ENCODE data around the gene TNIP1.

Gene TNIP1

DNA sequence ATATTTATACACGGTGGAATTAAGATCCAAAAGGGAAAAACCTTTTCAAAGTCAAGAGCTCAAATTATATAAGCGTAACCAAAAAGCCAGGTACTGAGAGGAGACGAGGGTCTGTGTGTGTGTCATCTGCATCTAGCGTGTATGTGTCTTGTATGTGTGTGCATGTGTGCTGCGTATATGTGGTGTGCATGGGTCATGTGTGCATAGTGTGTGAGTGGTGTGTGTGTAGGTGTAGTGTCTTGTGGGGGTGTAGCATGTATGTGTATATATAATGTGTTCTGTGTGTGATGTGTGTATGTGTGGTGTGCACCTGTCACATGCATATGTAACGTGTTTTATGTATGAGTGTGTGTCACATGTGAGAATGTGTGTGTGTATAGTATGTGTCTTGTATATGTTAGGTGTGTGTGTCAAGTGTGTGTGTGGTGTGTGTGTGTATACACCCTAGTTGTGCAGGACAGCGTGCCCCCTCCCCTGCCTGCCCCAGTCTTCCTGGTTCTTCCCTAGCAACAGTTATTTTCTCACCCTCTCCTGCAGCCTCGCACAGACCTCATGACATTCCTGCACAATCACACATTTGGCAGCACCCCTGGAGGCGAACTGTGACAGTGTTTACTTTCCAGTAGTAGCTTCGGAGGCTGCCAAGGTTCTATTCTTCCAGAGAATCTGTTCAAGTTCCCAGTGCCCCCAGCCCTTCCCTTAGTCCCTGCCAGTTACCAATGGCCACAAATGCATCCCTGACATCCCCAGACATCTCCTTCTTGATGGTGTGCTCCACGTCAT is 27.1 kb upstream of the TNIP1 start:
- no peaks in the 10 kb centered on the region for H3K9me3 ChIP-seq (ENCODE audit: insufficient read depth, low read depth, low read length)

DNA sequence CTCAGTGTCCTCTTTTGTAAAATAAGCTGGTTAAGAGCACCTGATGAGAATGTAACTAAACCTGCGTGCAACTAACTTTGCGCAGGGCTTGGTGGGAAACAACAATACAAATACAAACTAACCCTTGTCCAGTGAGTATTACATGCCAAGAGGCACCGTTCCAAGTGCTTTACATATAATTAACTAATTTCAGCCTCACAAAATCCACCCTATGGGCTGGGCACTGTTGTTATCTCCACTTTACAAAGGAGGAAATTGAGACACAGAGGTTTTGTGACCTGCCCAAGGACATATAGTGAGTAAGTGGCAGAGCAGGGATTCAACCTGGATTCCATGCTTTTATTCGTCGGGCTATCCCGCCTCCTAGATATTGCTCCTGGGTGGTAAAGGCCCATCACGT is 26.2 kb upstream of the TNIP1 start:
- H3K4me1 ChIP-seq (ENCODE audit: control insufficient read depth in 1 of 2, insufficient read depth in 2 of 2, low read length in 2 of 2): no peaks in the 10 kb centered on the region
- no peak overlapping the region for H2BK12ac ChIP-seq (ENCODE audit: low read length)
- H2BK5ac ChIP-seq (ENCODE audit: low read depth, low read length, poor library complexity): no peak overlapping the region
- no peak overlapping the region for H3K27ac ChIP-seq (ENCODE audit: low read depth, low read length)
- H3K27me3 ChIP-seq (ENCODE audit: insufficient read depth, low read length): no peaks in the 10 kb centered on the region
- no peak overlapping the region for H4K12ac ChIP-seq (ENCODE audit: low read depth, low read length)
- no peak overlapping the region for H4K8ac ChIP-seq (ENCODE audit: low read depth, low read length)
- no peak overlapping the region for H3K4me2 ChIP-seq (ENCODE audit: low read length)
- H2AK5ac ChIP-seq (ENCODE audit: low read length): no peak overlapping the region
- no CpG with 5 or more reads among the region's 7 CpGs for WGBS (ENCODE audit: extremely low coverage, insufficient coverage, insufficient read length)
- H3K4me3 ChIP-seq (ENCODE audit: low read depth, low read length): no peak overlapping the region
- H3K79me2 ChIP-seq (ENCODE audit: control insufficient read depth, insufficient read depth, low read length, poor library complexity): no peaks in the 10 kb centered on the region
- H4K91ac ChIP-seq (ENCODE audit: low read depth, low read length): no peak overlapping the region
- H3K36me3 ChIP-seq (ENCODE audit: control insufficient read depth in 1 of 2, insufficient read depth in 2 of 2, low read length in 2 of 2): peaks cover 29 to 44% of the 10 kb centered on the region in 2 experiments
- H3K18ac ChIP-seq (ENCODE audit: low read length): no peak overlapping the region
- no peak overlapping the region for H2BK120ac ChIP-seq (ENCODE audit: insufficient read depth, low read length, poor library complexity)
- H3K79me1 ChIP-seq (ENCODE audit: low read length): no peaks in the 10 kb centered on the region
- H3K23ac ChIP-seq (ENCODE audit: low read length): no peak overlapping the region
- H2AFZ ChIP-seq (ENCODE audit: insufficient read depth, low read length, poor library complexity): no peak overlapping the region
- no peak overlapping the region for H3K4ac ChIP-seq (ENCODE audit: low read depth, low read length)
- no peaks in the 10 kb centered on the region for H3K9me3 ChIP-seq (ENCODE audit: insufficient read depth, low read depth, low read length)
- no peak for DNase-seq
- no peak overlapping the region for H3K9ac ChIP-seq (ENCODE audit: low read length)
- H3K14ac ChIP-seq (ENCODE audit: low read length): no peak overlapping the region

More for the DNA sequence above, 27.1 kb upstream of the TNIP1 start:
- no peaks in the 10 kb centered on the region for H3K27me3 ChIP-seq (ENCODE audit: insufficient read depth, low read length)
- H4K8ac ChIP-seq (ENCODE audit: low read depth, low read length): no peak overlapping the region
- H3K23ac ChIP-seq (ENCODE audit: low read length): no peak overlapping the region
- H2AK5ac ChIP-seq (ENCODE audit: low read length): no peak overlapping the region
- no peak overlapping the region for H3K14ac ChIP-seq (ENCODE audit: low read length)
- no peaks in the 10 kb centered on the region for H3K79me1 ChIP-seq (ENCODE audit: low read length)
- H3K4me1 ChIP-seq (ENCODE audit: control insufficient read depth in 1 of 2, insufficient read depth in 2 of 2, low read length in 2 of 2): no peaks in the 10 kb centered on the region
- H2BK120ac ChIP-seq (ENCODE audit: insufficient read depth, low read length, poor library complexity): no peak overlapping the region
- no peak overlapping the region for H3K4me2 ChIP-seq (ENCODE audit: low read length)
- WGBS (ENCODE audit: extremely low coverage, insufficient coverage, insufficient read length): no CpG with 5 or more reads among the region's 11 CpGs
- no peak overlapping the region for H2BK5ac ChIP-seq (ENCODE audit: low read depth, low read length, poor library complexity)
- H3K18ac ChIP-seq (ENCODE audit: low read length): no peak overlapping the region
- H3K79me2 ChIP-seq (ENCODE audit: control insufficient read depth, insufficient read depth, low read length, poor library complexity): no peaks in the 10 kb centered on the region
- no peak overlapping the region for H4K91ac ChIP-seq (ENCODE audit: low read depth, low read length)
- DNase-seq: no peak
- H4K12ac ChIP-seq (ENCODE audit: low read depth, low read length): no peak overlapping the region
- no peak overlapping the region for H3K4ac ChIP-seq (ENCODE audit: low read depth, low read length)
- no peak overlapping the region for H3K4me3 ChIP-seq (ENCODE audit: low read depth, low read length)
- H3K9ac ChIP-seq (ENCODE audit: low read length): no peak overlapping the region
- H3K36me3 ChIP-seq (ENCODE audit: control insufficient read depth in 1 of 2, insufficient read depth in 2 of 2, low read length in 2 of 2): peaks cover 31 to 47% of the 10 kb centered on the region in 2 experiments
- H3K27ac ChIP-seq (ENCODE audit: low read depth, low read length): no peak overlapping the region
- H2AFZ ChIP-seq (ENCODE audit: insufficient read depth, low read length, poor library complexity): no peak overlapping the region
- no peak overlapping the region for H2BK12ac ChIP-seq (ENCODE audit: low read length)

DNA sequence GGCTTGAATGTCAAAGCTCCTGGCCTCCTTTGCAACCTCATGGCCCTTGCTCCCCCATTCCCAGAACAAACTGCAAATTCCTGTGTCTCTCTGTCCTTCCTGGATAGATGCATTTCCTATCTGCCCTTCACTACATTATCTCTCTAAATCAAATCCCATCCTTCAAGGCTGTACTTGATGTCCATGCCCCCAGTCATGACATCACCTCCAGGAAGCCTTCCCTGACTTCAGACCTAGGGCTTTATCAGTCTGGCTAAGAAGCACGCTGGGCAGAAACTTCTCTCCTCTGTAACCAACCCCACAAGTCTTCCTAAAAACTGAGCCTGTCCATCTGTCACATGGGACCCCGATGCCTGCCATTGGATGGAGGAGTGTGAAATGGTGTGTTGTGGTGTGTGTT is 25.7 kb upstream of the TNIP1 start:
- Histone ChIP-seq H2AK5ac (ENCODE audit: low read length) (no peak overlapping the region), H3K27me3 (ENCODE audit: insufficient read depth, low read length) (no peaks in the 10 kb centered on the region), H4K12ac (ENCODE audit: low read depth, low read length) (no peak overlapping the region), H3K36me3 (ENCODE audit: control insufficient read depth in 1 of 2, insufficient read depth in 2 of 2, low read length in 2 of 2) (peaks cover 32 to 49% of the 10 kb centered on the region in 2 experiments), H3K18ac (ENCODE audit: low read length) (no peak overlapping the region), H4K8ac (ENCODE audit: low read depth, low read length) (no peak overlapping the region), H3K9ac (ENCODE audit: low read length) (no peak overlapping the region), H3K4me1 (ENCODE audit: control insufficient read depth in 1 of 2, insufficient read depth in 2 of 2, low read length in 2 of 2) (no peaks in the 10 kb centered on the region), H3K23ac (ENCODE audit: low read length) (no peak overlapping the region), H2BK12ac (ENCODE audit: low read length) (no peak overlapping the region), H3K4me2 (ENCODE audit: low read length) (no peak overlapping the region), H3K4ac (ENCODE audit: low read depth, low read length) (no peak overlapping the region), H2BK5ac (ENCODE audit: low read depth, low read length, poor library complexity) (no peak overlapping the region), H3K14ac (ENCODE audit: low read length) (no peak overlapping the region), H3K4me3 (ENCODE audit: low read depth, low read length) (no peak overlapping the region), H2AFZ (ENCODE audit: insufficient read depth, low read length, poor library complexity) (no peak overlapping the region), H3K79me1 (ENCODE audit: low read length) (no peaks in the 10 kb centered on the region), H3K79me2 (ENCODE audit: control insufficient read depth, insufficient read depth, low read length, poor library complexity) (no peaks in the 10 kb centered on the region), H4K91ac (ENCODE audit: low read depth, low read length) (no peak overlapping the region), H2BK120ac (ENCODE audit: insufficient read depth, low read length, poor library complexity) (no peak overlapping the region), H3K9me3 (ENCODE audit: insufficient read depth, low read depth, low read length) (no peaks in the 10 kb centered on the region), H3K27ac (ENCODE audit: low read depth, low read length) (no peak overlapping the region)
- WGBS (ENCODE audit: extremely low coverage, insufficient coverage, insufficient read length): no CpG with 5 or more reads among the region's 2 CpGs
- DNase-seq: no peak

DNA sequence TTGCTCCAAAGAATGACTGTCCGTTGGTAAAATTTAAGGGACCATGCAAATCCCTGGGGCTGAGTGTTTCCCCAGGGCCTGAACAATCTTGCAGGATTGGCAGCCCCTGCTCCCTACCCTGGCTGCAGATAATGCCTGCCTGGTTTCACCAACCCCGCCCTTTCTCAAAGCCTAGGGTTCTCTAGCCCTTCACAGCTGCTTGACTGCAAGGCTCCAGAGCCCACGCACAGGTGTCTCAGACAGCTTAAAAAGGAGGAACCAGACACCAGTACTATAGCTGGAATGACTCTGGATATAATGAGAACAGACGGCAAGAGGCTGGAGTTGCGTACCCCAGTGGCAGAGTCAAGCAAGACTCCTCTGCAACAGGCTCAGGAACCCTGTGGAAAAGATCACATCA is 25.2 kb upstream of the TNIP1 start:
- no peak overlapping the region for H3K14ac ChIP-seq (ENCODE audit: low read length)
- no peak overlapping the region for H2AFZ ChIP-seq (ENCODE audit: insufficient read depth, low read length, poor library complexity)
- H3K4me3 ChIP-seq (ENCODE audit: low read depth, low read length): no peak overlapping the region
- no peak overlapping the region for H3K4me2 ChIP-seq (ENCODE audit: low read length)
- H2AK5ac ChIP-seq (ENCODE audit: low read length): no peak overlapping the region
- no peak overlapping the region for H3K4ac ChIP-seq (ENCODE audit: low read depth, low read length)
- H3K9ac ChIP-seq (ENCODE audit: low read length): no peak overlapping the region
- no peak overlapping the region for H3K18ac ChIP-seq (ENCODE audit: low read length)
- WGBS (ENCODE audit: extremely low coverage, insufficient coverage, insufficient read length): no CpG with 5 or more reads among the region's 5 CpGs
- H3K4me1 ChIP-seq (ENCODE audit: control insufficient read depth in 1 of 2, insufficient read depth in 2 of 2, low read length in 2 of 2): no peaks in the 10 kb centered on the region
- no peak overlapping the region for H2BK120ac ChIP-seq (ENCODE audit: insufficient read depth, low read length, poor library complexity)
- H2BK5ac ChIP-seq (ENCODE audit: low read depth, low read length, poor library complexity): no peak overlapping the region
- H3K79me2 ChIP-seq (ENCODE audit: control insufficient read depth, insufficient read depth, low read length, poor library complexity): no peaks in the 10 kb centered on the region
- no peak overlapping the region for H3K27ac ChIP-seq (ENCODE audit: low read depth, low read length)
- H2BK12ac ChIP-seq (ENCODE audit: low read length): no peak overlapping the region
- H3K79me1 ChIP-seq (ENCODE audit: low read length): no peaks in the 10 kb centered on the region
- no peak for DNase-seq
- H3K36me3 ChIP-seq (ENCODE audit: control insufficient read depth in 1 of 2, insufficient read depth in 2 of 2, low read length in 2 of 2): peaks cover 35 to 51% of the 10 kb centered on the region in 2 experiments
- H3K27me3 ChIP-seq (ENCODE audit: insufficient read depth, low read length): no peaks in the 10 kb centered on the region
- H3K23ac ChIP-seq (ENCODE audit: low read length): no peak overlapping the region
- H4K91ac ChIP-seq (ENCODE audit: low read depth, low read length): no peak overlapping the region
- no peak overlapping the region for H4K12ac ChIP-seq (ENCODE audit: low read depth, low read length)
- H3K9me3 ChIP-seq (ENCODE audit: insufficient read depth, low read depth, low read length): no peaks in the 10 kb centered on the region
- H4K8ac ChIP-seq (ENCODE audit: low read depth, low read length): no peak overlapping the region

Data from trophoblast cell (in vitro differentiated cells and primary cell).